ENCODE results near the gene REV3L. TPM values are rescaled to one million over a fixed set of nuclear protein-coding genes. Genes with fewer than 3 reads are reported as not detected.

The REV3L gene
- total and polyA plus RNA-seq, 2 of the 8 experiments (the other 6 are each of a cell fraction or from before 2014, with no cell fraction given) = 2.1 to 6.6 TPM

- no peak overlapping the region for H3K4ac ChIP-seq (replicated peaks; ENCODE audit: insufficient read length, low read depth, low read length)
- TF ChIP-seq BACH1 (IDR thresholded peaks at IDR 0.05; ENCODE audit: low read length) (no peak), MAX (IDR thresholded peaks at IDR 0.05) (no peak), FOSL1 (IDR thresholded peaks at IDR 0.05; ENCODE audit: insufficient read depth, low read depth, low read length) (no peak), TEAD4 (IDR thresholded peaks at IDR 0.05; ENCODE audit: low read depth, low read length) (no peak)
- no peaks in the 10 kb centered on the region for H3K79me1 ChIP-seq (ENCODE audit: low read depth, low read length)
- H3K27me3 ChIP-seq (replicated peaks in 1 of 4; ENCODE audit: control insufficient read depth in 3 of 4, extremely low read depth in 1 of 4, insufficient read depth in 3 of 4, low read length in 3 of 4) = no peaks in the 10 kb centered on the region
- no peak overlapping the region for H4K91ac ChIP-seq (replicated peaks; ENCODE audit: insufficient read length, low read length)
- peaks cover 0 to 2% of the 10 kb centered on the region in 2 experiments for H4K20me1 ChIP-seq (replicated peaks in 1 of 2; ENCODE audit: control insufficient read depth in 1 of 2, insufficient read depth in 2 of 2, low read length in 2 of 2)
- H3K18ac ChIP-seq (ENCODE audit: extremely low read depth, low read length) = no peak overlapping the region
- no peak overlapping the region for H2BK12ac ChIP-seq (ENCODE audit: low read depth, low read length)
- no peak overlapping the region for H2BK120ac ChIP-seq (replicated peaks; ENCODE audit: low read depth, low read length)
- no peak overlapping the region for H3K4me3 ChIP-seq (ENCODE audit: extremely low read depth in 1 of 4, insufficient read depth in 2 of 4, low read depth in 3 of 4, low read length in 4 of 4)
- no peaks in the 10 kb centered on the region for H3K23me2 ChIP-seq (ENCODE audit: low read depth, low read length)
- no peaks in the 10 kb centered on the region; a peak in 1 of 4 replicates for H3K9me3 ChIP-seq (ENCODE audit: insufficient read depth in 2 of 2, low read depth in 1 of 2, low read length in 1 of 2)
- H2AK5ac ChIP-seq (ENCODE audit: low read depth, low read length) = no peak overlapping the region
- no peak overlapping the region for H2BK5ac ChIP-seq (ENCODE audit: low read depth, low read length)
- no peak overlapping the region for H3K23ac ChIP-seq (ENCODE audit: insufficient read length)
- WGBS, 2 experiments (ENCODE audit: extremely low coverage in 1 of 2, insufficient coverage in 1 of 2, insufficient read length in 1 of 2, insufficient replicate concordance in 2 of 2, low coverage in 1 of 2, low lambda C conversion rate in 2 of 2, missing lambda C conversion rate in 1 of 2) = 96% methylated on average over 3 of the region's 3 CpGs; no CpG with 5 or more reads in 1 of the 2 experiments
- no peak for DNase-seq (ENCODE audit: low read depth in 1 of 2, low spot score in 2 of 2)
- no peak overlapping the region for H3K9ac ChIP-seq (replicated peaks in 1 of 4; ENCODE audit: extremely low read depth in 1 of 4, low read depth in 3 of 4, low read length in 3 of 4)
- no peaks in the 10 kb centered on the region for H3K79me2 ChIP-seq (ENCODE audit: control insufficient read depth in 1 of 2, insufficient read depth in 2 of 2, low read length in 2 of 2)
- no peak overlapping the region for H3K56ac ChIP-seq (replicated peaks; ENCODE audit: insufficient read length, low read depth, low read length)
- H2AFZ ChIP-seq (ENCODE audit: low read length) = no peak overlapping the region
- no peak overlapping the region for H3K4me2 ChIP-seq (ENCODE audit: insufficient read depth in 1 of 2, low read depth in 2 of 2, low read length in 2 of 2)
- no peak overlapping the region for H4K5ac ChIP-seq (ENCODE audit: insufficient read length, low read depth, low read length)
- no peak overlapping the region for H3K14ac ChIP-seq (ENCODE audit: insufficient read length)
- H2BK20ac ChIP-seq (ENCODE audit: low read length) = no peak overlapping the region
- H2BK15ac ChIP-seq (ENCODE audit: low read length) = no peak overlapping the region
- no peak for FAIRE-seq
- CTCF ChIA-PET (ENCODE audit: partially characterized antibody) = interaction anchor here (0.6 kb wide), 1 partner anchor 20 kb away, joined by 3 read pairs; no protein-coding TSS in a partner anchor
- no peaks in the 10 kb centered on the region for H3K4me1 ChIP-seq (replicated peaks in 1 of 4; ENCODE audit: control insufficient read depth in 3 of 4, insufficient read depth in 4 of 4, low read length in 3 of 4)
- H3K36me3 ChIP-seq (ENCODE audit: control insufficient read depth in 2 of 4, insufficient read depth in 4 of 4, low read length in 3 of 4) = peaks cover 0 to 8% (median 0%) of the 10 kb centered on the region in 4 experiments; a peak in 2 of 8 replicates
- POLR2A ChIA-PET (ENCODE audit: partially characterized antibody) = no interaction called here
- no peak overlapping the region for H4K8ac ChIP-seq (ENCODE audit: extremely low read depth, insufficient read depth, low read length)
- H3K27ac ChIP-seq (ENCODE audit: low read depth, low read length) = no peak overlapping the region
Measured at GRCh38 chr6:111326563-111326962, 156.5 kb downstream of the REV3L start.

Measured in H1 (cell line).